GM21576 (cell line): ENCODE measurements around the gene LCAT.

ENCODE experiments used
- ATAC-seq: cut with Tn5 transposase; IDR thresholded peaks from one replicate; pipeline ENCODE4 v1.9.1; 2021; ENCODE audit warnings: mild to moderate bottlenecking, moderate library complexity; ENCODE audit not compliant: unreplicated experiment

The LCAT gene

DNA sequence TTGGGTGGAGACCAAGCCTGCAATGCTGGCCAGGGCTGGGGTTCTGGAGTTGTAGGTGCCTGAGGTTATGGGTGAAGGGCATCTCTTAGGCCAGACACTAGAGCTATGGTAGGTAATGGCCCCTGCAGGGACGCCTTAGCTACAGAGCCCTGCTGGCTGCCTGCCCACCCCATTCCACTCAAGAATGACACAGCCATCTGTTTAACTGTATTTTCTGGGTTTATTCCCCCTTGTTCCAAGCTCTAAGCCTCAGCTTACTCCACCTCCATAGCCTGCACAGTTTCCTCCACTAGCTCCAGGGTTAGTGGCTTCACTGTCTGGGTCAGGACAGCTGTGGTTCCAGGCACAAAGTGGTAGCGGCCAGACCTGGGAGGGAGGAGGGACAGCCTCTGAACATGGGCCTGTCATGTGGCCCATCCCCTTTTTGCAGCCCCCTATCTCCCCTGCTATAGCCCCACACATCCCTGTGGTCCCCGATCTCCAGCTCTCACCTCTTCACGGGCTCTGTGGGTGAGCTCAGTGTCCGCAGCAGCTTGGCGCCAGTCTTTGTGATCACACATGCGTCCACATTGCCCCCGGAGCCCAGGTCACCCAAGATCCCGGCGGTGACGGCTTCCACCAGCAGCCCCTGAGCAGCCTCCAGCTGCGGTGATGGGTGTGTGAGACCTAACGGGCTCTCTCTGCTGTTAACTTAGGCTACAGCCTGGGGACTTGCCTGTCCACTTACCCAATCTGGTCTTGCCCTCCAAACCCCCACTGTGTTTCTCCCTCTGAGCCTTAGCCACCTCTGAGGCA is 9.4 kb downstream of the LCAT start:
- ATAC-seq: no peak

DNA sequence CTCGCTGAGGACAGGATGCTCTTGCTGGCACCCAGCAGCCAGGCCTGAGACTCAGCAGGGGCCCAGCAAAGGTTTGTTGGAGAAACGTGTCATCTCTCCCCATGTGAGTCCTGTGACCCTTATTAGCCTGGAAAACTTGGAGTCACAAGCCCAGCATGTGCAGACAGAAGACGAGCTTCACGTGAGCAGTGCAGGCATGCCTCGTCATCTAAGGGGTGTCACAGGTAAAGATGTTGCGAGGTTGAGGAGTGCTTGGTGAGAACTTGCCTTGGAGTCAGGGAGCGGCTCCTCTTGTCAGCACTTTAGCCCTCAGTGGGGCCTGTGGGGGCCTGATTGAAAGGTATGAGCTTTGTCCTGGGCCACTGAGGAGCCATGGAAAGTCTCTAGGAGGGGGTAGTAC is 10.1 kb downstream of the LCAT start:
- ATAC-seq: no peak

DNA sequence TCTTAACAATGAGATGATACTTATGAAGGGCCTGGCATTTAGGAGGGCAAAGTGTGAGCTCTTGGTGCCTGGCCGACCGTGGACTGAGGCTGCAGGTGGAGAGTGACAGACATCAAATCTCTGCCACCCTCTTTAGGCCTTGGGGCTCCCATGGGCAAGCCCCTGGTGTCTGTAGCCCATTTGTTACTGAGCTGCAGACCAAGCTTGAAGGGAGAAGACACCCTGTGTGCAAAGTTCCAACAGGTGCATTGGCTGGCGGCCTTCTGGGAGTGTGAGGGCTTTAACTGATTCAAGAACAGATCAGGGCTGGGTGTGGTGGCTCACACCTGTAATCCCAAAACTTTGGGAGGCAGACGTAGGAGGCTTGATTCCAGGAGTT is 11.5 kb downstream of the LCAT start:
- ATAC-seq: no peak

- no peak for ATAC-seq
These were observed 12.0 kb downstream of the LCAT start, which contains the start of gene CTRL for GRCh38 chr16:67931712-67932461. TSS of gene CTRL (minus strand) at chr16:67931862. CDS start at chr16:67931852, 10 bp downstream.

DNA sequence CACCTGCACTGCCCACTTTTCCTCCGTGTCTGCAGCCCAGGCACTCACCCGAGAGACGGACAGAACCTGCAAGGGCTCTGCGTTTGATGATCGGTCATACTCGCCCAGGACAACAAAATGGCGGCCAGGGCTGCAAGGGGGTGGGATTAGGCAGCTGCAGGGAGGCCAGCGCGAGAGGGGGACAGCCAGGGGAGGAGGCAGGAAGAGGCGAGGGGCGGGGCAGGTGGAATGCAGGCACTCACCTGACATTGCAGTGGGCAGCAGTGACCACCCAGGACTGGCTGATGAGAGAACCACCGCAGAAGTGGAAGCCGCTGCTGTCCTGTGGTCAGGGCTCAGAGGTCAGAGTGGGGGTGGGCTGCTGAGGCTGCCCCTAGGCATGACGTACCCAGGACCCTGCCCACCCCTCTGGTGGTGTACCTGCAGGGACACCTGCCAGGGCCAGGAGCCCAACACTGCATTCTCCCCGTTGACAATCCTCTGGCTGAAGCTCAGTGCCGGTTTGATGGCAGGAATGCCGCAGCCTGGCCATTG is 13.2 kb downstream of the LCAT start:
- ATAC-seq: no peak

DNA sequence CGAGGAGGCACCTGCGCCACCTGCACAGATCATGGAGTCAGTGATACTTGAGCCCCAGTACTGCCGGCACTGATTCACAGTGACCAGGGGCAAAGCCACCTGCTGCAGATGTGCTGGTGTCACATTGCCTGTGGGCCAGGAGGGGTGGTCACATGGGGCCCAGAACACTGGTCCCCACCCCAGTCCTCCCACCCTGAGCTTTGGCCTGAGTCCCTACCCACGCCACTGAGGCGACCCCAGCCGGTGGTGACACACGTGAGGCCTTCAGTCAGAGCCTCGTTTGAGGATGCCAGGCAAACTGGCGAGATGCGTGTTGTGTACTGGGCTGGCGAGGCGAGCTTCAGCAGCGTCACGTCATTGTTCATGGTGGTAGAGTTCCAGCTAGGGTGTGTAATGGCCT is 13.7 kb downstream of the LCAT start:
- ATAC-seq: no peak

DNA sequence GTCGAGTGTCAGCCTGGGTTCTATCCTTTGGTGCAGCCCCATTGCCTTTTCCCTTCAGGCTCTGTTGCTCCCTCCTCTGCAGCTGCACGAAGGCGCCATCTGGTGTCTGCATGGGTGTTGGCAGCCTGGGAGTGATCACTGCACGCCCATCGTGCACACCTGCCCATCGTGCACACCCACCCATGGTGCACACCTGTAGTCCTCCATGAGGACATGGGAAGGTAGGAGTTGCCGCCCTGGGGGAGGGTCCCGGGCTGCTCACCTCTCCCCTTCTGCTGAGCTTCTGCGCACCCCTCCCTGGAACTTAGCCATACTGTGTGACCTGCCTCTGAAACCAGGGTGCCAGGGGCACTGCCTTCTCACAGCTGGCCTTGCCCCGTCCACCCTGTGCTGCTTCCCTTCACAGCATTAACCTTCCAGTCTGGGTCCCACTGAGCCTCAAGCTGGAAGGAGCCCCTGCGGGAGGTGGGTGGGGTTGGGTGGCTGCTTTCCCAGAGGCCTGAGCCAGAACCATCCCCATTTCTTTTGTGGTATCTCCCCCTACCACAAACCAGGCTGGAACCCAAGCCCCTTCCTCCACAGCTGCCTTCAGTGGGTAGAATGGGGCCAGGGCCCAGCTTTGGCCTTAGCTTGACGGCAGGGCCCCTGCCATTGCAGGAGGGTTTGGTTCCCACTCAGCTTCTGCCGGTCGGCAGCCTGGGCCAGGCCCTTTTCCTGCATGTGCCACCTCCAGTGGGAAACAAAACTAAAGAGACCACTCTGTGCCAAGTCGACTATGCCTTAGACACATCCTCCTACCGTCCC is 15.2 kb downstream of the LCAT start:
- no peak for ATAC-seq

DNA sequence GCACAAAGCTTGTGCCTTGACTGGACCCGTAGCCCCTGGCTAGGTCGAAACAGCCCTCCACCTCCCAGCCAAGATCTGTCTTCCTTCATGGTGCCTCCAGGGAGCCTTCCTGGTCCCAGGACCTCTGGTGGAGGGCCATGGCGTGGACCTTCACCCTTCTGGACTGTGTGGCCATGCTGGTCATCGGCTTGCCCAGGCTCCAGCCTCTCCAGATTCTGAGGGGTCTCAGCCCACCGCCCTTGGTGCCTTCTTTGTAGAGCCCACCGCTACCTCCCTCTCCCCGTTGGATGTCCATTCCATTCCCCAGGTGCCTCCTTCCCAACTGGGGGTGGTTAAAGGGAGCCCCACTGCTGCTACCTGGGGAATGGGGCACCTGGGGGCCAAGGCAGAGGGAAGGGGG is 15.8 kb downstream of the LCAT start:
- ATAC-seq: no peak

DNA sequence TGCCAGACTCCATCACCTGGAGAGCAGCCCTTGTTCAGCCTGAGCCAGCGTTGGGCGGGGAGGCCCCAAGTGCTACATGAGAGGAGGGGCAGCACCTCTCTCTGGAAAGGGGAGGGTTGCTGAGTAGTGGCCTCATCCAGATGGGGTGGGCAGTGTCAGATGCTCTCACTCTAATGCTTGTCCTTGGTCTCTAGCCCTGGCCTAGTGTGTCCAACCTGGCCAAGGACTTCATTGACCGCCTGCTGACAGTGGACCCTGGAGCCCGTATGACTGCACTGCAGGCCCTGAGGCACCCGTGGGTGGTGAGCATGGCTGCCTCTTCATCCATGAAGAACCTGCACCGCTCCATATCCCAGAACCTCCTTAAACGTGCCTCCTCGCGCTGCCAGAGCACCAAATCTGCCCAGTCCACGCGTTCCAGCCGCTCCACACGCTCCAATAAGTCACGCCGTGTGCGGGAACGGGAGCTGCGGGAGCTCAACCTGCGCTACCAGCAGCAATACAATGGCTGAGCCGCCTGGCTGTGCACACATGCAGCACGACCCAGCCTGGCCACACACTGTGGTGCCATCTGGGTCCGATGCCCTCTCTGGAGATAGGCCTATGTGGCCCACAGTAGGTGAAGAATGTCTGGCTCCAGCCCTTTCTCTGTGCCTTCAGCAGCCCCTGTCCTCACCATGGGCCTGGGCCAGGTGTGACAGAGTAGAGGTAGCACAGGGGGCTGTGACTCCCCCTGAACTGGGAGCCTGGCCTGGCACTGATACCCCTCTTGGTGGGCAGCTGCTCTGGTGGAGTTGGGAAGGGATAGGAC is 16.6 kb downstream of the LCAT start:
- no peak for ATAC-seq

DNA sequence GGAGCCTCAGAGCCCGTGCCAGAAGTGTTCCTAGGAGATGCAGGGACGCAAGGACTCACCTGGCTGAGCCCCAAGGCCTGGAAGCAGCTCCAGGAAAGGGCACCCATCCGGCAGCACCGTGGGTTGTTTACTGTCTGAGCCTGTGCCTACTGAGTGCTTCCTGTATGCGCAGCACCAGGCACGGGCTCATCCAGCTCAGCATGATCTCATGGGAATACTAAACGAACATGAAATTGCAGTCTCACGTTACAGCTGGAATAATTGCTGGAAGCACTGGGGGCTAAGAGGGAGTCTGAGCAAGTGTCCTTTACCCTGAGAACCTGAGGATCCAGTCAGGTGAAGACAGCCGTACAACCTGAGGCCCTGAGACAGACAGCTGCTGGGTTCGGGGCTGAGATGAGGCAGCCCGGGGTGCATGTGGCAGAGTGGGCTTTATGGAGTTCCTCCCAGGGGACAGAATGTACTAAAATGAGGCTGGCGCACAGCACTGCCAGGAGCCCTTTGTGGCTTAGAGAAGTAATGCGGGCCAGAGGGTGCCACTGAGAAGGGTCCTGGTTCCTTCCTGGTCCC is 17.7 kb downstream of the LCAT start:
- no peak for ATAC-seq

- no peak for ATAC-seq
These were observed 19.6 kb downstream of the LCAT start for GRCh38 chr16:67924140-67924906.

- ATAC-seq: no peak
These were observed 20.4 kb downstream of the LCAT start for GRCh38 chr16:67923414-67924116.

GRCh38 chr16:67922740-67923139 is 21.2 kb downstream of the LCAT start:
- ATAC-seq: no peak

DNA sequence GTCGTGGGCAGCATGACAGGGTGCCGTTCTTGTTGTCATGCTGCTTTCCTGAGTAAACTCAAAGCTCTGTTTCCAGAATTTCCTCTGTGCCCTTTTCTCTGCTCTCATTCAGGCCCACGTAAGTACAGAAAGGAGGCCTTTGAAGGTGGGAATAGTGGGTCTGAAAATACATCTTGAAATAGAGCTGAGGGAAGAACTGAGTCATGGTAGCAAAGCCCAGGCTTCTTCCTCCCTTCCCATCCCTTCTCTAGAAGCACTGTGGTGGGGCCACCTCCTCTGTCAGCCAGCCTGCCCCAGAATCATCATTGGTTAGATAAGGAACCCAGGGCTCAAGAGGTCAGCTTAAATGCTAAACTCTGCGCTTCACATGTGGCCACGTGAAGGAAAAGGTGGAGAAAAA is 21.7 kb downstream of the LCAT start:
- no peak for ATAC-seq

DNA sequence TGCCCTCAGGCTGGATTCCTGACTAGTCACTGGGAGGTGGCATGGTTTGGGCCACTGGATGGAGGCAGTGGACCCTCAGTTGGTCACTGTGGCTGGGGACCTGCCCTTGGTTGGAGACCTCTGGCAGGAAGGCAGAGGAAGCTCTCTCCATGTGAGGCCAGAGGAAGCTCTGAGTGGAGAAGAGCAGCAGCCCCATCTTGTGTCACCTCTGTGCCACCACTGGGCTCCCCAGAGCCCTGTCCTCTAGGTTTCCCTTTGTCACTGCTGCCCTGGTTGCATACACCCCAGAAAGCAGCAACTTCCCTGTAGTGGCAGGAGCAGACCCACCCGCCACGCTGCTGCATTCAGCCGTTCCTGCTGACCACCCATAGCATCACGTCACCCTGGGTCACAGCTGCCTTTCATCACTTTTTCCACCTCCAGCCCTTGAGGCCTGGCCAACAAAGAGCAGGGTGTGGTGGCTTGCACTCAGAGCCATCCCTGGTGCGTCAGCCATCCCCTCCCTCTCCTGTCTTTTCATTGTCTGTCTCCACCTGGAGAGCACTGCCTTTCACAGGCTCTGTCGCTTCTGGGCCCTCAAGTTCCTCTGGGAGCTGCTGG is 24.2 kb downstream of the LCAT start:
- ATAC-seq: no peak

GRCh38 chr16:67917852-67918236 is 26.1 kb downstream of the LCAT start:
- ATAC-seq: no peak

- no peak for ATAC-seq
These were observed 26.6 kb downstream of the LCAT start for GRCh38 chr16:67917140-67917851.
